ENCODE data around the gene ZNF124. TPM values are rescaled to one million over a fixed set of nuclear protein-coding genes. Genes with fewer than 3 reads are reported as not detected.
"Not testable (repeated sequence)": the region's sequence is repeated elsewhere in the genome, so short reads cannot be mapped to it uniquely, and the experiment has no call there.

Gene ZNF124
- polyA plus RNA-seq, 1 of the 3 experiments (the other 2 are of a cell fraction) = 2.7 TPM

GRCh38 chr1:247145279-247145678, 26.5 kb downstream of the ZNF124 start (continued):
- TF ChIP-seq MEF2A (IDR thresholded peaks at IDR 0.05; ENCODE audit: borderline replicate concordance, low read depth) (no peak), RAD21 (IDR thresholded peaks at IDR 0.05; ENCODE audit: low read length) (no peak), TAF1 (IDR thresholded peaks at IDR 0.05; ENCODE audit: borderline replicate concordance, low read depth, low read length) (no peak), TCF12 (IDR thresholded peaks at IDR 0.05) (no peak), USF1 (IDR thresholded peaks at IDR 0.05; ENCODE audit: borderline replicate concordance, low read depth) (no peak), USF2 (IDR thresholded peaks at IDR 0.05; ENCODE audit: borderline replicate concordance, low read depth, low read length) (no peak)

- H3K27ac ChIP-seq (ENCODE audit: low read depth in 2 of 2, low read length in 1 of 2); H3K9me2 ChIP-seq; CTCF ChIA-PET; H3K4me3 ChIP-seq (ENCODE audit: low read depth in 2 of 2, low read length in 1 of 2); POLR2A ChIA-PET; H3K4me1 ChIP-seq (ENCODE audit: control insufficient read depth in 1 of 2, insufficient read depth in 2 of 2, low read depth in 1 of 2, low read length in 1 of 2); H3K9me3 ChIP-seq; H3K4me2 ChIP-seq; H3K79me2 ChIP-seq (ENCODE audit: insufficient read depth); DNase-seq; H2AFZ ChIP-seq (ENCODE audit: low read depth); H3K27me3 ChIP-seq (ENCODE audit: insufficient read depth); H3F3A ChIP-seq (replicated peaks; ENCODE audit: insufficient read depth); H3K9ac ChIP-seq; H4K20me1 ChIP-seq (ENCODE audit: insufficient read depth): not testable (repeated sequence)
- H3K36me3 ChIP-seq (replicated peaks in 1 of 2; ENCODE audit: control insufficient read depth in 1 of 2, insufficient read depth in 2 of 2, low read length in 1 of 2) = peaks cover 0 to 12% of the 10 kb centered on the region in 2 experiments
Measured at GRCh38 chr1:247139557-247139956, 32.3 kb downstream of the ZNF124 start.

- Histone ChIP-seq H3K36me3 (replicated peaks in 1 of 2; ENCODE audit: control insufficient read depth in 1 of 2, insufficient read depth in 2 of 2, low read length in 1 of 2) (no peaks in the 10 kb centered on the region), H2AFZ (ENCODE audit: low read depth) (no peak overlapping the region), H3F3A (replicated peaks; ENCODE audit: insufficient read depth) (no peaks in the 10 kb centered on the region), H3K4me2 (no peak overlapping the region), H3K4me1 (ENCODE audit: control insufficient read depth in 1 of 2, insufficient read depth in 2 of 2, low read depth in 1 of 2, low read length in 1 of 2) (no peaks in the 10 kb centered on the region; a peak in 1 of 4 replicates), H3K27ac (ENCODE audit: low read depth in 2 of 2, low read length in 1 of 2) (no peak overlapping the region), H3K9ac (no peak overlapping the region), H3K9me2 (no peaks in the 10 kb centered on the region), H3K9me3 (no peaks in the 10 kb centered on the region), H3K27me3 (ENCODE audit: insufficient read depth) (no peaks in the 10 kb centered on the region), H3K79me2 (ENCODE audit: insufficient read depth) (peaks cover 16% of the 10 kb centered on the region; the same call in 1 of the 2 replicates), H4K20me1 (ENCODE audit: insufficient read depth) (no peaks in the 10 kb centered on the region), H3K4me3 (ENCODE audit: low read depth in 2 of 2, low read length in 1 of 2) (no peak overlapping the region)
- POLR2A ChIA-PET = no interaction called here
- TF ChIP-seq TCF12 (IDR thresholded peaks at IDR 0.05) (no peak), RCOR1 (IDR thresholded peaks at IDR 0.05; ENCODE audit: low read length) (no peak), ZBTB33 (IDR thresholded peaks at IDR 0.05; ENCODE audit: borderline replicate concordance, low read depth) (no peak), MEF2A (IDR thresholded peaks at IDR 0.05; ENCODE audit: borderline replicate concordance, low read depth) (no peak), NFIC (IDR thresholded peaks at IDR 0.05; ENCODE audit: borderline replicate concordance) (no peak), TEAD4 (IDR thresholded peaks at IDR 0.05; ENCODE audit: borderline replicate concordance, insufficient read depth) (no peak), FOXM1 (IDR thresholded peaks at IDR 0.05; ENCODE audit: low read depth) (no peak), JUND (IDR thresholded peaks at IDR 0.05) (no peak), RXRA (IDR thresholded peaks at IDR 0.05; ENCODE audit: borderline replicate concordance, low read depth) (no peak)
- 86% methylated on average over 10 of the region's 10 CpGs for WGBS (ENCODE audit: low lambda C conversion rate)
- no peak for DNase-seq
- CTCF ChIA-PET = no interaction called here
Measured at GRCh38 chr1:247131236-247131635, 40.6 kb downstream of the ZNF124 start.

- Histone ChIP-seq H3K4me3 (ENCODE audit: low read depth in 2 of 2, low read length in 1 of 2) (peak overlapping the region in 1 of 2 experiments; percentile 24; a peak in 2 of 4 replicates), H3K4me2 (peak overlapping the region; percentile 40; the same call in 1 of the 2 replicates)
- H3K9ac ChIP-seq; H3F3A ChIP-seq (replicated peaks; ENCODE audit: insufficient read depth); CTCF ChIA-PET; H3K27me3 ChIP-seq (ENCODE audit: insufficient read depth); H3K9me3 ChIP-seq; H3K4me1 ChIP-seq (ENCODE audit: control insufficient read depth in 1 of 2, insufficient read depth in 2 of 2, low read depth in 1 of 2, low read length in 1 of 2); POLR2A ChIA-PET; H2AFZ ChIP-seq (ENCODE audit: low read depth); H3K79me2 ChIP-seq (ENCODE audit: insufficient read depth); H3K36me3 ChIP-seq (replicated peaks in 1 of 2; ENCODE audit: control insufficient read depth in 1 of 2, insufficient read depth in 2 of 2, low read length in 1 of 2); H3K9me2 ChIP-seq; DNase-seq; H4K20me1 ChIP-seq (ENCODE audit: insufficient read depth); H3K27ac ChIP-seq (ENCODE audit: low read depth in 2 of 2, low read length in 1 of 2): not testable (repeated sequence)
- 92% methylated on average over 11 of the region's 18 CpGs for WGBS (ENCODE audit: low lambda C conversion rate)
Measured at GRCh38 chr1:247127519-247128282, 44.1 kb downstream of the ZNF124 start.

Data from SK-N-SH (cell line).